Adipocyte (in vitro differentiated cells): ENCODE measurements around the gene C1orf115.

Experiments used
- DNase-seq: peaks from one replicate; pipeline ENCODE4 v3.0.0-alpha.2; 2015; ENCODE audit warnings: low read depth
- H3K27me3 ChIP-seq: replicated peaks from 2 replicates; pipeline ENCODE4 v1.7.0; 2013; ENCODE audit warnings: mild to moderate bottlenecking, low read length, moderate library complexity; ENCODE audit not compliant: control insufficient read depth, insufficient read depth
- H3K36me3 ChIP-seq: 2 replicates; pipeline ENCODE4 v1.7.0; 2013; ENCODE audit warnings: low read length, mild to moderate bottlenecking, moderate library complexity; ENCODE audit not compliant: control insufficient read depth, insufficient read depth, severe bottlenecking
- H3K4me1 ChIP-seq: 2 replicates; pipeline ENCODE4 v1.7.0; 2013; ENCODE audit warnings: mild to moderate bottlenecking, low read length, moderate library complexity; ENCODE audit not compliant: control insufficient read depth, insufficient read depth
- H3K4me3 ChIP-seq: 2 replicates; pipeline ENCODE4 v1.7.0; 2013; ENCODE audit warnings: mild to moderate bottlenecking, low read length, moderate library complexity
- H3K9ac ChIP-seq: 2 replicates; pipeline ENCODE4 v1.7.0; 2013; ENCODE audit warnings: mild to moderate bottlenecking, low read length, moderate library complexity
- H3K9me3 ChIP-seq: 2 replicates; pipeline ENCODE4 v1.7.0; 2013; ENCODE audit warnings: mild to moderate bottlenecking, low read length, moderate library complexity; ENCODE audit not compliant: control insufficient read depth

Gene C1orf115, protein sequence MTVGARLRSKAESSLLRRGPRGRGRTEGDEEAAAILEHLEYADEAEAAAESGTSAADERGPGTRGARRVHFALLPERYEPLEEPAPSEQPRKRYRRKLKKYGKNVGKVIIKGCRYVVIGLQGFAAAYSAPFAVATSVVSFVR

DNA sequence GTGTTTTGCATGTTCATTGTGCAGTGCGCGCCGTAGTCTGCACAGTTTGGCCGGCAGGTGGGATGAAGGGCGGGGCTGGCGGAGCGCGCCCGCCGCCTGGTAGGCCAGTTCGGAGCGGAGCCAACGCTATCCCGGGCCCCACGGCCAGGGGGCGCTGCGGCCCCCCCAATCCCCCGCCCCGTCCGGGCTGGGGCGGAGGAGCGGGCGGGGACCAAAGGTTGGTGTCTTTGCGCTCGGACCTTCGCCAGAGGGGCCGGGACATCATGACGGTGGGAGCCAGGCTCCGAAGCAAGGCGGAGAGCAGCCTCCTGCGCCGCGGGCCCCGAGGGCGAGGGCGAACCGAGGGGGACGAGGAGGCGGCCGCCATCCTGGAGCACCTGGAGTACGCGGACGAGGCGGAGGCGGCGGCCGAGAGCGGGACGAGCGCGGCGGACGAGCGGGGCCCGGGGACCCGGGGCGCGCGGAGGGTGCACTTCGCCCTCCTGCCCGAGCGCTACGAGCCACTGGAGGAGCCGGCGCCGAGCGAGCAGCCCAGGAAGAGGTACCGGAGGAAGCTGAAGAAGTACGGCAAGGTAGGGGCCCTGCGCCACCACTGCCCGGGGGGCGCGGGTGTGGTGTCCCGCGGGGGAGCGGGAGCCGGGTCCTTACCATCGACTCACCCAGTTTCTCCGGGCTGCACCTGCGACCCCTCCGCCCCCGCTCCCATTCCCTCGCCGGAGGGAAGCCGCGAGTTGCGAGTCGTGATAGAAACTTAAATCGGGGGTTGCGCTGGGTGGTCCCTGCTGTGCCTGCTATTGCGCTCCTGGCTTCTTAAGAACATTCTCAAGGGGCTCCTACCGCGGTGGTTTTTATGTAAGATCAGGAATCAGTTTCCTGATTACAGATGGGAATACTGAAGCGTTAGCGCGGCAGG lies at the start of gene C1orf115:
Gene C1orf115, plus strand, starts transcription at position 224 of the 913 bp plus-strand sequence. Its CDS starts 40 bp downstream, at position 264.
- peak; percentile 70 for DNase-seq
- Histone ChIP-seq H3K4me3 (peak within 1 kb of the TSS; percentile 80), H3K9me3 (no peaks in the 10 kb centered on the region), H3K36me3 (no peaks in the 10 kb centered on the region), H3K27me3 (peaks cover 32% of the 10 kb centered on the region), H3K4me1 (peaks cover 6% of the 10 kb centered on the region), H3K9ac (peak within 1 kb of the TSS; percentile 50)

DNA sequence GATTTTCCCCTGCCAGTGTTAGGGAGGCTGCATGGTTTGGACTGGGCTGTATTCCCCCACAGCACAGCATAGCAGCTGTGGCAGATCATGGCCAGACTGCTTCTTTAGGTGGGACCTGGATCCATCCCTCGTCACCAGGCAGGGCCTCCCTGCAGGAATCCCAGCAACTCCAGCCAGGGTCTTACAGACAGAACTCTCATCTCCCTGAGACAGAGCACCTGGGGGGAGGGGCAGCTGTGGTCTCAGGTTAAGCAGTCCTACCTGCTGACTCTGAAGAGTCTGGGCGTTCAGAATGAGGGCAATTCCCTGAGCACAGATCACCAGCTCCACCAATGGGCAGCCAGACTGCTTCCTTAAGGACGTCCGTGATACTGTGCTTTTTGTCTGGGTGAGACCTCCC lies 47.9 kb upstream of the C1orf115 start:
- Histone ChIP-seq H3K9me3 (no peaks in the 10 kb centered on the region), H3K36me3 (peaks cover 9% of the 10 kb centered on the region), H3K27me3 (no peaks in the 10 kb centered on the region), H3K4me1 (no peaks in the 10 kb centered on the region), H3K9ac (no peak overlapping the region), H3K4me3 (no peak overlapping the region)
- DNase-seq, result no peak

DNA sequence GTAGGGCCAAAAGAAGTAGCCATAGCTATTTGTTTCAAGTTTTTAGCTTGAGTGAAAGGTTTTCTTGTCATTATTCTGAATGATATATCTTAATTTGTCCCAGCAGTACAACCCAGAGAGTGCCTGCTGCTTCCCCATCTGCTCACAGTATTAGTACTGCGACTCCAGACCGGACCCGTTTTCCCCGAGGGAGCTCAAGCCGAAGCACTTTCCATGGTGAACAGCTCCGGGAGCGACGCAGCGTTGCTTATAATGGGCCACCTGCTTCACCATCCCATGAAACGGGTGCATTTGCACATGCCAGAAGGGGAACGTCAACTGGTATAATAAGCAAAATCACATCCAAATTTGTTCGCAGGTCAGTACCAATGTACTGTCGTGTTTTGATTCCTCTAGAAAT lies 37.2 kb upstream of the C1orf115 start:
- Histone ChIP-seq H3K36me3 (peaks cover 21% of the 10 kb centered on the region), H3K4me1 (no peaks in the 10 kb centered on the region), H3K27me3 (no peaks in the 10 kb centered on the region), H3K9me3 (no peaks in the 10 kb centered on the region), H3K9ac (no peak overlapping the region), H3K4me3 (no peak overlapping the region)
- no peak for DNase-seq

DNA sequence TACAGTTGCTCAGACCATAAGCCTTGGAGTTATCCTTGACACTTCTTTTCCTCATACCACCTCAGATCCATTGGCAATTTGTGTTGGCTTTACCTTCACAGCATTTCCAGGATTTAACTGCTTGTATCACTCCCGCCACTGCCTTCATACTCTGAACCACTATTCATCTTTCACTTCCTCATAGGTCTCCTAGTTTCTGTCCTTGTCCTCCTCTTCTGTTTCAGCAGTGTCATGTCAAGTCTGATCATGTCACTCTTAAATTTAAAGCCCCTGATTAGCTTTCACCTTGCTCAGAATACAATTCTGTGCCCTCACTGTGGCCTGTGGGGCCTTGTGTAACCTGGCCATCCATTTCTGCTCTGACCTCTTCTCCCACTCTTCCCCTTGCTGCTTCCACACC lies 34.7 kb upstream of the C1orf115 start:
- peaks cover 21% of the 10 kb centered on the region for H3K36me3 ChIP-seq
- H3K9me3 ChIP-seq, result no peaks in the 10 kb centered on the region
- no peak overlapping the region for H3K4me3 ChIP-seq
- no peak for DNase-seq
- H3K27me3 ChIP-seq, result no peaks in the 10 kb centered on the region
- no peak overlapping the region for H3K9ac ChIP-seq
- H3K4me1 ChIP-seq, result no peaks in the 10 kb centered on the region

DNA sequence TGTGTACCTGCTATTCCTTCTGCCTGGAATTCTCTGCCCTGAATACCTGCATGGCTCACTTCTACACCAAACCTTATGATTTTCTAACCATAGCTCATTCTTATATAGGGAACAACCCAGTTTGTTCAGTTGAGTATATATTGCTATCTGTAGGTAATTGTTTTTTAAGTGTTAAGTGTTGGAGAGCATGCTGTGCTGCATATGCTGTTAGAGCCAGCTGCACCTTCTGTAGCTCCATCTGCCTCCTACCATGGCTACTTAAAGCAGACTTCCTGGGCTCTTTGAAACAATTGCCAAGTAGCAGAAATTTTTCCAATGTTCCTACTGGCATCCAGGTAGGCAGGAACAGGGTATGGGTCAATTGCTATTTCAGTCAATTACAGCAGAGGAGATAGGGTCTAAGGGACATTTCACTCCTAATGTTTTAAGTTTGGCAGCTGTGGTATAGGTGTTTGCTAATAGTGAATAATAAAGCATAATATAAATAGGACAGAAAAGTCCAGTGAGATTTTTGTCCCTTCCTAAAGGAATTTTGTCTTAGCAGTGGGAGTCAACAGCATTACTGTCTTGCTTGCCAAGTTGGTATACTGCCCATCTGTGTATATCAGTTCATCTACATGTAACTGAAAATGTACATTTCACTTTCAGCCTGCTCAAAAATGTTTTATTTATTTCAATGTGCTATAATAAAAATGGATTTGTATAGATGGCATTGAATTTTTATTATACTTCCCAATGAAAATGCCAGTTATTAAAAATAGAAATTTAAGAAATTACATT lies 34.0 kb upstream of the C1orf115 start:
- no peaks in the 10 kb centered on the region for H3K4me1 ChIP-seq
- H3K9me3 ChIP-seq, result no peaks in the 10 kb centered on the region
- H3K4me3 ChIP-seq, result no peak overlapping the region
- H3K27me3 ChIP-seq, result no peaks in the 10 kb centered on the region
- no peak overlapping the region for H3K9ac ChIP-seq
- DNase-seq, result no peak
- H3K36me3 ChIP-seq, result peaks cover 21% of the 10 kb centered on the region

DNA sequence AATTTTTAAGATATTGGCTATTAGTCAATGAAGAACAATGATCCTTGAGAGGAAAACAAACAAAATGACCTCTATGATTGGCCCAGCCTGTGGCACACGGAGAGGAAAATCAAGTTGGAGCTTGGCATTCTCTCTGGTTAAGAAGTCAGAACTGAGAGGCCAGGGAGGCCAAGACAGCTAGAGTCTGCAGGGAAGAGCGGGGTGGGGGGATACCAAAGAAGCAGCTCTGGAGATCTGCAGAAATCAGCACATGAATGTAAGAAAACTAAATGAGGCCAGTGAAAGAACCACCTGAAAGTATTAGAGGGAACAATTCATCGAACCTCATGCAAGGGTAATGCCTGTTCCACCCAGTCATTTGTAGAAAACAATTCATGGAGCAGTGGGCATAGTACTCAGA lies 23.8 kb upstream of the C1orf115 start:
- no peak for DNase-seq
- Histone ChIP-seq H3K4me1 (no peaks in the 10 kb centered on the region), H3K36me3 (peaks cover 6% of the 10 kb centered on the region), H3K9ac (no peak overlapping the region), H3K4me3 (no peak overlapping the region), H3K9me3 (peaks cover 24% of the 10 kb centered on the region), H3K27me3 (no peaks in the 10 kb centered on the region)

DNA sequence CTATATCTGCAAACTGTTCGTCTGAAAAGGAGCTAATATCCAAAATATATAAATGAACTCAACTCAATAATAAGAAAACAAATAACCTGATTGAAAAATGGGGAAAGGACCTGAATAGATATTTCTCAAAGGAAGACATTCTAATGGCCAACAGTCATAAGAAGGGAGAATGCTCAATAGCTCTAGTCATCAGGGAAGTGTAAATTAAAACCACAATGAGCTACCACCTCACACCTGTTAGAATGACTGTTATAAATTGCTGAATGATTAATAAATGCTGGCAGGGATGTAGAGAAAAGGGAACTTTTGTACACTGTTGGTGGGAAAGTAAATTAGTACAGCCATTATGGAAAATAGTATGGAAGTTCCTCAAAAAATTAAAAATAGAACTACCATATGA lies 21.2 kb upstream of the C1orf115 start:
- Histone ChIP-seq H3K9ac (no peak overlapping the region), H3K4me3 (no peak overlapping the region), H3K27me3 (no peaks in the 10 kb centered on the region), H3K4me1 (no peaks in the 10 kb centered on the region), H3K36me3 (no peaks in the 10 kb centered on the region), H3K9me3 (peaks cover 24% of the 10 kb centered on the region)
- no peak for DNase-seq

DNA sequence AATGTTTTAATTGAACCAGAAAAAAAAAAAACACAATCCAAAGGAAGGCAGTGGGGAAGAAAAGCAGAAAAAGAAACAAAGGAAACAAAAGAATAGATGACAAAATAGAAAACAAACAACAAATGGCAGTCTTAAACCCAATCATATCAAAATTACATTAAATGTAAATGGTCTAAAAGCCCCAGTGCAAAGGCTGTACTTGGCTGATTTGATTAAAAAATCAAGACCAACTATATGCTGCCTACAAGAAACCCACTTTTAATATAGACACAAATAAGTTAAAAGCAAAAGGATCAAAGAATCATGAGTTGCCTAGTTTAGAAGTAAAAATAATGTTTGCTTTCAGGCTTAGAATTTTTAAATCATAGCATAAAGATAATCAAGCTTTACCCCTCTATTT lies 19.8 kb upstream of the C1orf115 start:
- no peaks in the 10 kb centered on the region for H3K27me3 ChIP-seq
- peaks cover 24% of the 10 kb centered on the region for H3K9me3 ChIP-seq
- H3K9ac ChIP-seq, result no peak overlapping the region
- H3K36me3 ChIP-seq, result no peaks in the 10 kb centered on the region
- no peak for DNase-seq
- H3K4me1 ChIP-seq, result no peaks in the 10 kb centered on the region
- H3K4me3 ChIP-seq, result peak overlapping the region; percentile 27

DNA sequence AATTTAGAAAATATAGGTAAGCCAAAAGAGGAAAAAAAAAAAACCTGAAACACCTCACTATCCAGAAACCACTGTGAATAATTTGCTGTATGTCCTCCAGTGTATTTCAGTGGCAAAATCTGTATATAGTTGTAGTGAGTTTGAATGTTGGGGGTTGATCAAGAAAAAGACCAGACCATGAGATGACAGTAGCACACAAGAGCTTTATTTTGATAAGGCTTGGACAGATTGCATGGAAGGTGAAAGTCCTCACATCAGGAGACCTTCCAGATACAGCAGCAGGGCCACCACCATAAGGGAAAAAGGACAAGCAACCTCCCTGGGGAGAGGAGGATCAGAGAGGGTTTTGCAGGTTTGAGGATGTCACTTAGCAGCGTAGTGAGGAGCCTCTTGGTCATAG lies 16.2 kb upstream of the C1orf115 start:
- Histone ChIP-seq H3K4me1 (no peaks in the 10 kb centered on the region), H3K4me3 (no peak overlapping the region), H3K36me3 (no peaks in the 10 kb centered on the region), H3K27me3 (no peaks in the 10 kb centered on the region), H3K9me3 (peaks cover 24% of the 10 kb centered on the region), H3K9ac (no peak overlapping the region)
- DNase-seq, result no peak

DNA sequence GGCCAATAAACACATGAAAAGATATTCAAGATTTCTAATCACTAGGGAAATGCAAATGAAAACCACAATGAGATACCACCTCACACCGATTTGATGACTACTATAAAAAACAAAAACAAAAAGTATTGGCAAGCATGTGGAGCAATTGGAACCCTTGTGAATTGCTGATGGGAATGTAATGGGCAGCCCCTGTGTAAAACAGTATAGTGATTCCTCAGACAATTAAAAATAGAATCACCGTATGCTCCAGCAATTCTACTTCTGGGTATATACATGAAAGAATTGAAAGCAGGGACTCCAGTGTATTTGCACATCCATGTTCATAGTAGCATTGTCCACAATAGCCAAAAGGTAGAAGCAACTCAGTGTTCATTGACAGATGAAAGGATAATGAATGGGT lies 12.9 kb upstream of the C1orf115 start:
- Histone ChIP-seq H3K4me1 (peaks cover 3% of the 10 kb centered on the region), H3K9me3 (peaks cover 2% of the 10 kb centered on the region)
- no peak for DNase-seq

DNA sequence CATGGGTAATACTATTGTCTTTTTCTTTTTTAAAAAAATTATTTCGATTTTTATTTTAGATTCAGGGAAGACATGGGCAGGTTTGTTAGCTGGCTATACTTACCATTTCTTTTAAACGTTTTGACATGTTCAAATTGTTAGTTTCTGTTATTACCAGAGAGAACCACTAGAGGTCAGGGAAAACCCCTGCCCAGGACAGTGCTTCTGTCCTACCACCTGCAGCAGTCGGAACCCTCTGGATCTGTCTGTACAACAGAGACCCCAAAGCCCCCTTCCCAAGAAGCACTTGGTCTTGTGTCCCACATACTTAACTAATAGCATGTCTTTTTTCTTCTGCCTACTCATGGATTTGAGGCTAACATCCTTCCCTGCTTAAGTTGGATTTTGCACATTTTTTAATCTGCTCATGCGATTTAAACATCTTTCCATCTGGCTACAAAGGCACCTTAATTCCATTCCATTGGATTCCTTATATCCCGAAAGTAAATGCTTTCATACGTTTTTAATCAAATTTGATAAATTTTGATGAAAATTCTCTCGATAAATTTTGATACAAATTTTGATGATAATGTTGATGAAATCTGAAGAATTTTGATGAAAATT lies 10.0 kb upstream of the C1orf115 start:
- Histone ChIP-seq H3K4me3 (no peak overlapping the region), H3K4me1 (peaks cover 3% of the 10 kb centered on the region), H3K27me3 (no peaks in the 10 kb centered on the region), H3K9ac (no peak overlapping the region), H3K9me3 (peaks cover 2% of the 10 kb centered on the region), H3K36me3 (no peaks in the 10 kb centered on the region)
- DNase-seq, result peak; percentile 71

More for the DNA sequence above, 12.9 kb upstream of the C1orf115 start:
- H3K36me3 ChIP-seq, result no peaks in the 10 kb centered on the region
- H3K9ac ChIP-seq, result no peak overlapping the region
- no peak overlapping the region for H3K4me3 ChIP-seq
- no peaks in the 10 kb centered on the region for H3K27me3 ChIP-seq
